Activated B cell treated with CpG ODN at 0.5 μM for 24 hours (primary cell): ENCODE data around the gene SIX3. TPM values are rescaled to one million over a fixed set of nuclear protein-coding genes. Genes with fewer than 3 reads are reported as not detected.
A peak's percentile ranks its signal among the peaks of the same experiment; 100 is the strongest.

Experiments
- ATAC-seq: fragments of 200-7000 bp; cut with Tn5 transposase; one replicate; pipeline ENCODE4 v1.10.0; 2021; ENCODE audit warnings: low read depth, mild to moderate bottlenecking, moderate library complexity
- CTCF ChIA-PET: fragments of 350-600 bp; sonication (Branson Sonifier 250); formaldehyde crosslinking; loops from one replicate; lab custom pipeline; 2021; ENCODE audit warnings: antibody characterized with exemption; lab: Charles Lee
- POLR2A ChIA-PET: fragments of 350-600 bp; sonication (Branson Sonifier 250); formaldehyde crosslinking; loops from one replicate; lab custom pipeline; 2021; ENCODE audit warnings: antibody characterized with exemption; lab: Charles Lee
- DNase-seq: peaks from one replicate; pipeline ENCODE4 v3.0.0; 2022
- H3K27ac Mint-ChIP-seq: one replicate; pipeline ENCODE4 v1.8.0; 2020; ENCODE audit warnings: mixed read lengths
- H3K27me3 Mint-ChIP-seq: one replicate; pipeline ENCODE4 v1.8.0; 2021; ENCODE audit warnings: mixed read lengths
- H3K36me3 Mint-ChIP-seq: one replicate; pipeline ENCODE4 v1.8.0; 2021; ENCODE audit warnings: low read depth, mixed read lengths
- H3K4me1 Mint-ChIP-seq: one replicate; pipeline ENCODE4 v1.8.0; 2021; ENCODE audit warnings: mixed read lengths
- H3K4me3 Mint-ChIP-seq: one replicate; pipeline ENCODE4 v1.8.0; 2020; ENCODE audit warnings: mild to moderate bottlenecking, mixed read lengths
- H3K9me3 Mint-ChIP-seq: one replicate; pipeline ENCODE4 v1.8.0; 2020; ENCODE audit warnings: mixed read lengths
- CTCF ChIP-seq: fragments of 200-600 bp; IDR thresholded peaks from one replicate; pipeline ENCODE4 v1.8.0; 2022; ENCODE audit warnings: antibody characterized with exemption, mild to moderate bottlenecking
- intact Hi-C: fragments of 100-400 bp; cut with micrococcal nuclease; formaldehyde crosslinking; loops from one replicate; pipeline ENCODE4 v1.15.1; 2024
- total RNA-seq: library from RNA; stranded (reverse); gene quantifications from 2 replicates; pipeline ENCODE4 v1.2.3, GENCODE V29; 2022

SIX3 gene
- total RNA-seq, result not detected in 2 replicates

DNA sequence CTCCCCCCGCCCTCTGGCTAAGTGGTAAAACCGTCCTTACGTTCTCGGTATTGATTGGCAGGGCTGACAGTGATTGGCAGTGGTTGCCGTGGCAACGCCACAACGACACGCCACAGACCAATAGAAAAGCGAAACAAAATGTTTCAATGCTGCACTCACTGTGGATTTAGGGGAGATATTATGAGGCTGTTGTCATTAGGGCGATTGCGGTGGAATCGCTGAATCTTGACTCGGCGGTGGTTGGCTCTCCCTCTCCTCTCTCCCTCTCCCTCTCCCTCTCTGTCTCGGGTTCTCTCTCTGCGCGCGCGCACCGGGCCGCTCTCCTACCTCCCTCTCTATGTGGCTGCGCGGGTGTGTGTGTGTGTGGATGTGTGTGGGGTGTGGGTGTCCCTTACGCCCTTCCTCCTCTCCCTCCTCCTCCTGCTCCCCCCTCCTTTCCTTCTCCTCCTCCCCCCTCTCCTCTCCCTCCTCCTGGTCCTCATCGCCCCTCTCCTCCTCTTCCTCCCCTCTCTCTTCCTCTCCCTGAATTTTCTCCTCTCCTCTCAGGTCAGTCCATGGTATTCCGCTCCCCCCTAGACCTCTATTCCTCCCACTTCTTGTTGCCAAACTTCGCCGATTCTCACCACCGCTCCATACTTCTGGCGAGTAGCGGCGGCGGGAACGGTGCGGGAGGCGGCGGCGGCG lies at the start of gene SIX3:
Gene SIX3 (plus strand): TSS at position 152 of the 684 bp plus-strand sequence. CDS start 403 bp downstream, at position 555.
- intact Hi-C loops, result loop anchor here (1.0 to 5.0 kb wide), 4 partner anchors 11 to 774 kb away; partner anchors contain the start of genes PPM1B and SIX2
- H3K4me3 Mint-ChIP-seq, result peak within 1 kb of the TSS; percentile 85
- ChIA-PET POLR2A (no interaction called here), CTCF (no interaction called here)
- no peaks in the 10 kb centered on the region for H3K36me3 Mint-ChIP-seq
- DNase-seq (no peak), ATAC-seq (peak; percentile 69)
- peaks cover 71% of the 10 kb centered on the region for H3K27me3 Mint-ChIP-seq
- TF ChIP-seq CTCF, result no peak
- peaks cover 63% of the 10 kb centered on the region for H3K4me1 Mint-ChIP-seq
- H3K27ac Mint-ChIP-seq, result peak within 1 kb of the TSS; percentile 46
- no peaks in the 10 kb centered on the region for H3K9me3 Mint-ChIP-seq

DNA sequence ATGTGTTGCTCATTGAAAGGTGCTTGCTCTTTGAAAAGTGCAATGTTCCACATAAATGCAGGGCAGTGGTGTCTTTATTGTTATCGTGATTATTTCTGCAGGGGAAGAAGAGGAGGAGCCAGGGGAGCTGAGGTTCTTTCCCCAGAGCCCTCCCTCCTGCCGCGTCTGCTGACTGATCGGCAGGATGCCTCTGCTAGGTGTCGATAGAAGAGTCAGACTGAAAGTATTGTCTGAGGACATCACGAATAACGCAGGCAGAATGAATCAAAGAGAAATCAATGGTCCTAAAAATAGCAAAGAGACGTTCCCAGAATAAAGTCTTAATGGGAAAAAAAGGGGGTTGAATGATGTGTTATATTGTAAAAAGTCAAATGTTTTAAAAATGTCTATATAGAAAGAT lies 47.4 kb upstream of the SIX3 start:
- H3K4me3 Mint-ChIP-seq, result no peak overlapping the region
- ChIA-PET CTCF (interaction anchor here (2.7 kb wide), 1 partner anchor 414 kb away, joined by 7 read pairs; no protein-coding TSS in a partner anchor), POLR2A (interaction anchor here (0.6 kb wide), 1 partner anchor 375 kb away, joined by 3 read pairs; no protein-coding TSS in a partner anchor)
- no peak for TF ChIP-seq CTCF
- DNase-seq, result no peak
- peaks cover 4% of the 10 kb centered on the region for H3K36me3 Mint-ChIP-seq
- no peaks in the 10 kb centered on the region for H3K4me1 Mint-ChIP-seq
- H3K27ac Mint-ChIP-seq, result no peak overlapping the region
- peaks cover 18% of the 10 kb centered on the region for H3K27me3 Mint-ChIP-seq
- no peak for ATAC-seq
- H3K9me3 Mint-ChIP-seq, result peaks cover 20% of the 10 kb centered on the region
- intact Hi-C loops, result no loop called here

GRCh38 chr2:44895061-44895460 lies 46.4 kb upstream of the SIX3 start:
- no peaks in the 10 kb centered on the region for H3K4me1 Mint-ChIP-seq
- peaks cover 17% of the 10 kb centered on the region for H3K9me3 Mint-ChIP-seq
- peaks cover 4% of the 10 kb centered on the region for H3K36me3 Mint-ChIP-seq
- ATAC-seq (no peak), DNase-seq (no peak)
- H3K27ac Mint-ChIP-seq, result no peak overlapping the region
- peaks cover 24% of the 10 kb centered on the region for H3K27me3 Mint-ChIP-seq
- ChIA-PET POLR2A (no interaction called here), CTCF (interaction anchor here (2.7 kb wide), 1 partner anchor 415 kb away, joined by 7 read pairs; no protein-coding TSS in a partner anchor)
- intact Hi-C loops, result no loop called here
- H3K4me3 Mint-ChIP-seq, result no peak overlapping the region
- TF ChIP-seq CTCF, result no peak

- CTCF ChIA-PET, result no interaction called here
- intact Hi-C loops, result no loop called here
- ATAC-seq (no peak), DNase-seq (no peak)
- Mint-ChIP-seq H3K4me3 (no peak overlapping the region), H3K27ac (no peak overlapping the region), H3K9me3 (peaks cover 10% of the 10 kb centered on the region), H3K27me3 (peaks cover 32% of the 10 kb centered on the region), H3K4me1 (no peaks in the 10 kb centered on the region), H3K36me3 (peaks cover 4% of the 10 kb centered on the region)
- no peak for TF ChIP-seq CTCF
- POLR2A ChIA-PET, result no interaction called here
These were observed 44.1 kb upstream of the SIX3 start for GRCh38 chr2:44897406-44897805.

DNA sequence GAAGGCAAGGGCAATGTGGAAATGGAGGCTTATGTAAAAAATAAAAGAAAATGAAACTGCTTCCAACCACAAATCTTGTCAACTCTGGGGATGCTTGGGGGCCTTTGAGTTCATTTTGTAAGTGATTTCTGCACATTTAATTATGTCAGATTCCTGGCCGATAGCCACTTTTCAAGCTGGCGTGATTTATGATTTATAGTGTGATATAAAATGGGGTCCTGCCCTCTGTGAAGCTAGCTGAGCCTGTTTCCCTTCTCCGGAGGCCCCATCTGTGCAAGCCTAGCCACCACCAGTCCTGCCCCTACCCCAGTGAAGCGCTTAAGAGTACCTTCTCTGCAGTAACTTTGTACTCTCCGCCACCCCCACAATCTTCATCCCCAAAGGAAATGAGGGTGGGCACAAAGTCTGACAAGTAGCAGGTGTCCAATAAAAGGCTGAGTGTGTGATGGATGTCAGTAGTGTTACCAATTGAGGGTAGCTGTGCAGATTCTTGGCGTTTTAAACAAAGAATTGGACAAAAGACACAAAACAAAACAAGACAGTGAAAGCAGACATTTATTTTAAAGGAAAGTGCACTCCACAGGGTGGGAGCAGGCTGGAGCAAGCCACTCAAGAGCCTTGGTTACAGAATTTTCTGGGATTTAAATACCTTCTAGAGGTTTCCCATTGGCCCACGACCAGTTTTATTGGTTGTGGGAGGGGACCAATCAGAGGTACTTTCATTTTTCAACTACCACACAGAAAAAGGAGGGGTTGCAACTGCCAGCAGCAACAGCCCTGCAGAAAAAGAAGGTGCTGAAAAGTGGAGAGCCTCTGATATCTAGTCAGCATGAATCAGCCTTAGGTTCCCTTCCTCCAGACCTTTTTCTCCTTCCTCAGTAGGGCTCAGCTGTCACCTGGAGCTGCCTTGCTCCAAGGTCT lies 39.0 kb upstream of the SIX3 start:
- no peaks in the 10 kb centered on the region for H3K9me3 Mint-ChIP-seq
- intact Hi-C loops, result no loop called here
- H3K27me3 Mint-ChIP-seq, result peaks cover 34% of the 10 kb centered on the region
- CTCF ChIA-PET, result no interaction called here
- no peaks in the 10 kb centered on the region for H3K4me1 Mint-ChIP-seq
- DNase-seq, result no peak
- no peak for ATAC-seq
- no peak overlapping the region for H3K4me3 Mint-ChIP-seq
- TF ChIP-seq CTCF, result no peak
- H3K36me3 Mint-ChIP-seq, result no peaks in the 10 kb centered on the region
- POLR2A ChIA-PET, result no interaction called here
- H3K27ac Mint-ChIP-seq, result no peak overlapping the region
